Lower lobe of right lung (tissue), 2 donors: ENCODE data around the gene WDR3. TPM values are rescaled to one million over a fixed set of nuclear protein-coding genes. Genes with fewer than 3 reads are reported as not detected.

ENCODE experiments used
- ATAC-seq, 2 donors: fragments of 200-7000 bp; cut with Tn5 transposase; one replicate each; pipeline ENCODE4 v1.9.1; 2020 to 2022; ENCODE audit warnings: mild to moderate bottlenecking in 2 of 2, moderate library complexity in 2 of 2
- DNase-seq: peaks from one replicate; pipeline ENCODE4 v3.0.0-alpha.2; 2020
- H3K27ac ChIP-seq: fragments of 200-600 bp; one replicate; pipeline ENCODE4 v1.8.0; 2022
- H3K27me3 ChIP-seq: fragments of 200-600 bp; one replicate; pipeline ENCODE4 v1.8.0; 2022; ENCODE audit warnings: low read depth
- H3K36me3 ChIP-seq: fragments of 200-600 bp; one replicate; pipeline ENCODE4 v1.8.0; 2022; ENCODE audit warnings: mild to moderate bottlenecking
- H3K4me1 ChIP-seq: fragments of 200-600 bp; one replicate; pipeline ENCODE4 v1.8.0; 2022
- H3K4me3 ChIP-seq: fragments of 200-600 bp; one replicate; pipeline ENCODE4 v1.8.0; 2022; ENCODE audit warnings: mild to moderate bottlenecking
- H3K9me3 ChIP-seq: fragments of 200-600 bp; one replicate; pipeline ENCODE4 v1.8.0; 2022
- intact Hi-C: fragments of 100-400 bp; cut with DNase I; formaldehyde crosslinking; loops from one replicate; pipeline ENCODE4 v1.11.0; 2022
- long read RNA-seq: library from polyadenylated mRNA; unstranded; transcript quantifications from one replicate; pipeline ENCODE4 v2.0.0, GENCODE V29; 2021
- total RNA-seq: library from RNA; stranded (reverse); fragmentation: NEBNext Ultra II Directional; extraction: Animal tissue kit (Norgen Biotek cat#: 25700); gene quantifications from one replicate; pipeline ENCODE4 v1.2.1, GENCODE V29; 2021
- TF ChIP-seq, protein P1 (sequence below): fragments of 200-600 bp; IDR thresholded peaks from one replicate; pipeline ENCODE4 v1.8.0; 2022; ENCODE audit warnings: antibody characterized with exemption, mild to moderate bottlenecking
- donor health status: DM: no; HTN: yes; CAD: no; lungs with severe emphysema.

The WDR3 gene
- total RNA-seq: 19.3 TPM
- long read RNA-seq, full-length matches to known transcripts: 14 of 26 reads
- long read RNA-seq, partial matches to known transcripts: 5 of 26 reads
- long read RNA-seq, other reads (novel, unspliced or antisense): 7 of 26 reads

DNA sequence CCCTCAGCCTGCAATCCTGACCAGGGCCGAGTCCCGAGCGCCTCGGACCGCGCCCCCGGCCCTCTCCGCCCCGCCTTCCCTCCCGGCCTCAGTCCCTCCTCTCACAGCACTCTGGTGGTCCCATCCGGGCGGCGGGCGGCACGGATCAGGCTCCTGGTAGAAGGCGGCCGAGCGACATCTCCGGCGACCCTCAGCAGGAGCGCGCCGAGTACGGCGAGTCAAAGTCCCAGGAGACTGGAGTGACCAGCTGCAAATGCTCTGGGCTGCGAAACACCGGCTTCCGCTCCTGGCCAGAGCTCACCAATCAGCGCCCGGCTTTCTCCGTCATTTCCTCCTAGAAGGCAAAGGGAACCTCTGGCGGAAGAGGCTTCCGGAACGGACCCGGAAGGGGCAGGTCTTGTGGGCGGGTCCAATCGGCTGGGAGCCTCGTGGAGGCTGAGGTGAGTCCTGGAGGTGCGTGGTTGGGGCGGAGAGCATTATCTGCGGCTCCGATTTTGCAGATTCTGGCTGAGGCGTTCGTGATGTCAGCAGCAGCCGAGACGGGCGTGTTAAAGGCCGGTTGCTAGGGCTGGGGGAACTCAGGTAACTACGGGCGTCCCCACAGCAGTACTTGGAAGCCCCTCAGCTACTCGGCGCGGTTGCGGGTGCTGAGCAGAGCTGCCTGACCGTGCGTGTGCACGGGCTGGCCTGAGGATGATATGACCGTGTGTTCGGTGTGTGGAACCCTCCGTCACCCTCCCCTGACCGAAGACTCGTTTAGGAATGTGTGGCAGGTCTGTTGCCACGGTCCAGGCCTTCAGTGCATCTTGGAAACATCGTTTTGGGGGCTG, at the start of gene WDR3, which contains the start of gene GDAP2:
TSS of gene WDR3 (plus strand) at position 397 of the 830 bp plus-strand sequence. CDS start 3,581 bp downstream, outside the sequence.
TSS of gene GDAP2 (minus strand) at position 279 of the 830 bp plus-strand sequence. CDS start 9,264 bp downstream, outside the sequence.
- TF ChIP-seq, protein P1, sequence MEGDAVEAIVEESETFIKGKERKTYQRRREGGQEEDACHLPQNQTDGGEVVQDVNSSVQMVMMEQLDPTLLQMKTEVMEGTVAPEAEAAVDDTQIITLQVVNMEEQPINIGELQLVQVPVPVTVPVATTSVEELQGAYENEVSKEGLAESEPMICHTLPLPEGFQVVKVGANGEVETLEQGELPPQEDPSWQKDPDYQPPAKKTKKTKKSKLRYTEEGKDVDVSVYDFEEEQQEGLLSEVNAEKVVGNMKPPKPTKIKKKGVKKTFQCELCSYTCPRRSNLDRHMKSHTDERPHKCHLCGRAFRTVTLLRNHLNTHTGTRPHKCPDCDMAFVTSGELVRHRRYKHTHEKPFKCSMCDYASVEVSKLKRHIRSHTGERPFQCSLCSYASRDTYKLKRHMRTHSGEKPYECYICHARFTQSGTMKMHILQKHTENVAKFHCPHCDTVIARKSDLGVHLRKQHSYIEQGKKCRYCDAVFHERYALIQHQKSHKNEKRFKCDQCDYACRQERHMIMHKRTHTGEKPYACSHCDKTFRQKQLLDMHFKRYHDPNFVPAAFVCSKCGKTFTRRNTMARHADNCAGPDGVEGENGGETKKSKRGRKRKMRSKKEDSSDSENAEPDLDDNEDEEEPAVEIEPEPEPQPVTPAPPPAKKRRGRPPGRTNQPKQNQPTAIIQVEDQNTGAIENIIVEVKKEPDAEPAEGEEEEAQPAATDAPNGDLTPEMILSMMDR: no peak

DNA sequence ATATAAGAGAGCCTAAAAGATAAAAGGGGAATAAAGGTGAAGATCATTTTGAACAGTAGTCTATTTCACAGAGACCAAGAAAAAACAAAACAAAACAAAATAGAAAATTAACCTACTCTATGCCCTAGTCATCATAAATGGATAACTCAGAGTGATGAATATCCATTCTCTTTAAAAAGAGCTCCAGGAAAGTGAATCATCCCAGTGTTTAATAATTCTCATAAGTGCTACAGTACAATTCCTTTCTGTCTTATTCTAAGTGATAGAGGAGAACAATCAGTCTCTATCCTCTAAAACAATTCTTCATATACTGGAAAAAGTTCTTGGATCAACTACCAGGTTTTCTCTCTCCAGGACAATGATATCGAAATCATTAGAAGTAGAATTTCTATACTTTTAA, 45.9 kb upstream of the WDR3 start:
- Histone ChIP-seq H3K9me3 (no peaks in the 10 kb centered on the region), H3K4me3 (no peak overlapping the region), H3K4me1 (no peaks in the 10 kb centered on the region), H3K27me3 (no peaks in the 10 kb centered on the region), H3K27ac (no peak overlapping the region), H3K36me3 (peaks cover 88% of the 10 kb centered on the region)
- intact Hi-C loops: no loop called here
- DNase-seq (no peak), ATAC-seq (no peak)
- TF ChIP-seq, protein P1: no peak

More for the DNA sequence above, at the start of gene WDR3, which contains the start of gene GDAP2:
- H3K27me3 ChIP-seq: no peaks in the 10 kb centered on the region
- intact Hi-C loops: no loop called here
- peak within 1 kb of the TSS; percentile 84 for H3K4me3 ChIP-seq
- ATAC-seq: peak; percentile 98 to 99
- peak; percentile 99 for DNase-seq
- peaks cover 39% of the 10 kb centered on the region for H3K4me1 ChIP-seq
- peaks cover 6% of the 10 kb centered on the region for H3K36me3 ChIP-seq
- peak within 1 kb of the TSS; percentile 92 for H3K27ac ChIP-seq
- no peaks in the 10 kb centered on the region for H3K9me3 ChIP-seq

DNA sequence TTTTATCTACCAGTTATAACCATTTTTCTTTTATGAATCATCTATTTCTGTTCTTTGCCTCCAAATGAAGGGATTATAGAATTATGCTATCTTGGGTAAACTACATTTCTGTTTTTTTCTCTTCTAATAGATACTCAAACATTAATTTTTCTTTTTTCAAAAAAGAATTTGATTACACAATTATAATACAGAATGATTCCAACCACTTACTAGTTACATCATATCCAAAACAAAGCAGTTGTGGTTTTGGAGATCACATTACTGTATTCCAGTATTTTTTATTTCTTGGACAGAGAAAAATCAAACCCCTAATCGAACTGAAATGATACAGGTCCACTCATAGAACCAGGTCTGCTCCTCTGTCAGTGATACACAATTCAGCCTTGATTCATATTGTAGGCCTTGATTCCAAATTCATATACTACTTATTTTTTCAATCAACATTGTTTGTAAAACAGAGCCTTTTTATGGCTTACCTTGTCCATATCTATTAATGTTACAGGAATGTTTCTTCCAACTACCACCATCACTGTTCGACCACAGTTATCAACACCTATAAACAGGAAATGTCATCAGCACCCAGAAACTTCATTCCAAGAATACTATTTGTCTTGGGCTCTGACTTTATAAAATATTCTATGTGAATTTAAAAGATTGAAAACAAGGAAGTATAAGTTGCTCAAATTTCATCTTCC, 43.3 kb upstream of the WDR3 start:
- no peaks in the 10 kb centered on the region for H3K9me3 ChIP-seq
- DNase-seq (no peak), ATAC-seq (no peak)
- no peaks in the 10 kb centered on the region for H3K4me1 ChIP-seq
- intact Hi-C loops: no loop called here
- H3K4me3 ChIP-seq: no peak overlapping the region
- no peak overlapping the region for H3K27ac ChIP-seq
- TF ChIP-seq, protein P1: no peak
- peaks cover 66% of the 10 kb centered on the region for H3K36me3 ChIP-seq
- no peaks in the 10 kb centered on the region for H3K27me3 ChIP-seq

DNA sequence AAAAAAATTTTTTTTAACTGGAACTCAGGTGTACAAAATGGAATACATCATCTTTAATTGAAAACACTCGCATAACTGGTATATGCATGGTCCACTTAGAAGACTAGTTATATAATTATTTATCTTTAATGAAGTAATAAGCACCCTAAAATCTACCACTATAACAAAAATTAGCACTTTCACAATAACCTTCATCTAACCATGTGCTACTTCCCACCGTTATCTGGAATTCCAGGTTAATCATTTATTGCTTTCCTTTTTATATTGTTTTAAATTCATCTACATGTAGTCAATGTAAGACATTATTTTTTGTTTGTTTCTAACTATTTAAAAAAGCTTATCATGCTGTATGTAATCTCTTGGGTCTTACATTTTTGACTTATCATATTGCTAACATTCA, 39.1 kb upstream of the WDR3 start:
- Histone ChIP-seq H3K4me3 (no peak overlapping the region), H3K27me3 (no peaks in the 10 kb centered on the region), H3K36me3 (peaks cover 42% of the 10 kb centered on the region), H3K9me3 (no peaks in the 10 kb centered on the region), H3K4me1 (no peaks in the 10 kb centered on the region), H3K27ac (no peak overlapping the region)
- intact Hi-C loops: no loop called here
- ATAC-seq (no peak), DNase-seq (no peak)
- TF ChIP-seq, protein P1: no peak

DNA sequence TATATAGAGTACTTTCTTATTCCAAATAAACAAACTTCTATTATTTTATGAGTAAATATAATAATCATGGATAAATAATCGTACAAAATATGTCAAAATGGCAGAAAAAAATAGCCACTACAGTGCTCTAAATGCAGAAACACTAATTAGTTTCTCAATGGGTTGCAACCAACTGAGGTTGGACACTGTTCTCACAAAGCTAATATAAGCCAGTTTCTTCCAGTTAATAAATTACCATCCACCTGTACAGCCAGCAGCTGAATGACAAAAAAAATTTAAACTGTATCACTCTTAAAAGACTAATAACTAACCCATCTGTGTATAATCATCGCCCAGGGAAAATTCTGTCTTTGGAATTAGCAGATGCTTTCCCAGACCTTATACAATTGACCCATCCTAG, 37.0 kb upstream of the WDR3 start:
- intact Hi-C loops: no loop called here
- DNase-seq: no peak

More for the DNA sequence above, 37.0 kb upstream of the WDR3 start:
- Histone ChIP-seq H3K36me3 (peaks cover 46% of the 10 kb centered on the region), H3K4me3 (no peak overlapping the region), H3K27ac (no peak overlapping the region), H3K27me3 (no peaks in the 10 kb centered on the region), H3K9me3 (no peaks in the 10 kb centered on the region), H3K4me1 (no peaks in the 10 kb centered on the region)
- ATAC-seq: no peak
- TF ChIP-seq, protein P1: no peak
